DND-41 (cell line): ENCODE results near the gene DKK2.
"Not testable (repeated sequence)": the region's sequence is repeated elsewhere in the genome, so short reads cannot be mapped to it uniquely, and the experiment has no call there.

Experiments
- ATAC-seq: fragments of 200-7000 bp; cut with Tn5 transposase; 3 replicates; pipeline ENCODE4 v1.9.1; 2021; ENCODE audit warnings: low read depth; ENCODE audit not compliant: insufficient read depth
- DNase-seq: peaks from one replicate; pipeline ENCODE4 v3.0.0-alpha.2; 2020
- H2AFZ ChIP-seq: 2 replicates; pipeline ENCODE4 v1.6.0; 2012; ENCODE audit warnings: low read depth, low read length
- H3K27ac ChIP-seq: 2 replicates; pipeline ENCODE4 v1.5.1; 2012; ENCODE audit warnings: low read length, inconsistent platforms
- H3K27me3 ChIP-seq: fragments of 200-600 bp; sonication (generic); 2 replicates; pipeline ENCODE4 v1.6.0; 2012; ENCODE audit warnings: low read length, mild to moderate bottlenecking, inconsistent platforms; ENCODE audit not compliant: insufficient read depth, poor library complexity
- H3K36me3 ChIP-seq: 2 replicates; pipeline ENCODE4 v1.5.1; 2012; ENCODE audit warnings: low read length, inconsistent platforms; ENCODE audit not compliant: insufficient read depth
- H3K4me1 ChIP-seq: 2 replicates; pipeline ENCODE4 v1.5.1; 2012; ENCODE audit warnings: mild to moderate bottlenecking, low read length; ENCODE audit not compliant: insufficient read depth
- H3K4me2 ChIP-seq: 2 replicates; pipeline ENCODE4 v1.6.0; 2012; ENCODE audit warnings: mild to moderate bottlenecking, moderate library complexity, low read length, inconsistent platforms; ENCODE audit not compliant: insufficient read depth
- H3K4me3 ChIP-seq, 2 experiments: fragments of 200-600 bp in 1 of 2; shearing (Covaris generic) in 1 of 2; 2 replicates each; pipeline ENCODE4 v1.5.1; 2012 to 2016; ENCODE audit warnings: inconsistent platforms in 2 of 2, low read length in 2 of 2, mild to moderate bottlenecking in 2 of 2, low read depth in 1 of 2, moderate library complexity in 1 of 2
- H3K79me2 ChIP-seq: 2 replicates; pipeline ENCODE4 v1.6.0; 2012; ENCODE audit warnings: low read length, inconsistent platforms; ENCODE audit not compliant: insufficient read depth
- H3K9ac ChIP-seq: 2 replicates; pipeline ENCODE4 v1.6.0; 2012; ENCODE audit warnings: low read depth, mild to moderate bottlenecking, inconsistent platforms, low read length, moderate library complexity
- H3K9me3 ChIP-seq: 2 replicates; pipeline ENCODE4 v1.5.1; 2012; ENCODE audit warnings: low read length, moderate library complexity, mild to moderate bottlenecking, inconsistent platforms; ENCODE audit not compliant: insufficient read depth, severe bottlenecking
- H4K20me1 ChIP-seq: 2 replicates; pipeline ENCODE4 v1.6.0; 2012; ENCODE audit warnings: low read length; ENCODE audit not compliant: insufficient read depth
- CTCF ChIP-seq: IDR thresholded peaks from 2 replicates; pipeline ENCODE4 v1.5.1; 2012; ENCODE audit warnings: borderline replicate concordance, low read length, moderate library complexity, mild to moderate bottlenecking; ENCODE audit not compliant: poor library complexity, severe bottlenecking; ENCODE audit errors: extremely low read depth
- EZH2 ChIP-seq: IDR thresholded peaks from 3 replicates; pipeline ENCODE4 v1.6.1; 2012; ENCODE audit warnings: borderline replicate concordance, low read depth, mild to moderate bottlenecking, moderate library complexity, low read length, inconsistent platforms; ENCODE audit not compliant: severe bottlenecking

The DKK2 gene

GRCh38 chr4:106930522-106930921, 105.6 kb downstream of the DKK2 start:
- TF ChIP-seq CTCF (no peak), EZH2 (no peak)
- ATAC-seq (no peak), DNase-seq (no peak)
- H3K9ac ChIP-seq, result no peak overlapping the region
- H4K20me1 ChIP-seq, result no peaks in the 10 kb centered on the region
- no peaks in the 10 kb centered on the region for H3K9me3 ChIP-seq
- H2AFZ ChIP-seq, result no peak overlapping the region
- H3K27ac ChIP-seq, result no peak overlapping the region
- no peak overlapping the region for H3K4me3 ChIP-seq
- no peaks in the 10 kb centered on the region for H3K36me3 ChIP-seq
- no peaks in the 10 kb centered on the region for H3K4me1 ChIP-seq
- H3K27me3 ChIP-seq, result no peaks in the 10 kb centered on the region
- H3K4me2 ChIP-seq, result no peak overlapping the region
- no peaks in the 10 kb centered on the region for H3K79me2 ChIP-seq

DNA sequence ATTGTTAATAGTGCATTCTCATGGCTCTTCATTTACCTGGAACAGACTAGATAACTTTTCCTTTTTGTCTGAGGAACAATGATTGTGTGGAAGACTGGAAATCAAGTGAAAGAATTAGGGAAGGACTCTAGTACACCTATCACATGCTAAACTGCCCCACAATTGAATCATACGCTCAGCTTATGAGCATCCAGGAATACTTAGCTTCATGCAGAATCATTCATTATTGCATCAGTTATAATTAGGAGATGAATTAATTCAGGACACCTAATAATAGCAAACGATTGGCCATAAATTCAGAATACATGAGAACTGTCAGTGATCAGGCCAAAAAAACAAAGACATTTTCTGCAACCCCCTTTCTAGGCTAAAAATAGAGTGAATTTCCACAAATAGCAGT, 106.9 kb downstream of the DKK2 start:
- TF ChIP-seq EZH2 (no peak), CTCF (no peak)
- no peaks in the 10 kb centered on the region for H3K36me3 ChIP-seq
- H3K4me3 ChIP-seq, result no peak overlapping the region
- no peak overlapping the region for H3K9ac ChIP-seq
- ATAC-seq (no peak), DNase-seq (no peak)
- no peak overlapping the region for H2AFZ ChIP-seq
- H3K79me2 ChIP-seq, result no peaks in the 10 kb centered on the region
- no peaks in the 10 kb centered on the region for H3K4me1 ChIP-seq
- H3K27me3 ChIP-seq, result no peaks in the 10 kb centered on the region
- H3K9me3 ChIP-seq, result no peaks in the 10 kb centered on the region
- H3K27ac ChIP-seq, result no peak overlapping the region
- no peaks in the 10 kb centered on the region for H4K20me1 ChIP-seq
- H3K4me2 ChIP-seq, result no peak overlapping the region

- no peak overlapping the region for H2AFZ ChIP-seq
- H3K27me3 ChIP-seq, result no peaks in the 10 kb centered on the region
- no peak overlapping the region for H3K4me2 ChIP-seq
- H3K9ac ChIP-seq, result no peak overlapping the region
- H3K4me1 ChIP-seq, result no peaks in the 10 kb centered on the region
- no peak overlapping the region for H3K4me3 ChIP-seq
- H3K27ac ChIP-seq, result no peak overlapping the region
- no peaks in the 10 kb centered on the region for H3K79me2 ChIP-seq
- no peaks in the 10 kb centered on the region for H3K9me3 ChIP-seq
- ATAC-seq (no peak), DNase-seq (no peak)
- no peaks in the 10 kb centered on the region for H3K36me3 ChIP-seq
- TF ChIP-seq EZH2, result no peak
- no peak for TF ChIP-seq CTCF
- H4K20me1 ChIP-seq, result no peaks in the 10 kb centered on the region
Observed at GRCh38 chr4:106914223-106914622, 121.9 kb downstream of the DKK2 start.

DNA sequence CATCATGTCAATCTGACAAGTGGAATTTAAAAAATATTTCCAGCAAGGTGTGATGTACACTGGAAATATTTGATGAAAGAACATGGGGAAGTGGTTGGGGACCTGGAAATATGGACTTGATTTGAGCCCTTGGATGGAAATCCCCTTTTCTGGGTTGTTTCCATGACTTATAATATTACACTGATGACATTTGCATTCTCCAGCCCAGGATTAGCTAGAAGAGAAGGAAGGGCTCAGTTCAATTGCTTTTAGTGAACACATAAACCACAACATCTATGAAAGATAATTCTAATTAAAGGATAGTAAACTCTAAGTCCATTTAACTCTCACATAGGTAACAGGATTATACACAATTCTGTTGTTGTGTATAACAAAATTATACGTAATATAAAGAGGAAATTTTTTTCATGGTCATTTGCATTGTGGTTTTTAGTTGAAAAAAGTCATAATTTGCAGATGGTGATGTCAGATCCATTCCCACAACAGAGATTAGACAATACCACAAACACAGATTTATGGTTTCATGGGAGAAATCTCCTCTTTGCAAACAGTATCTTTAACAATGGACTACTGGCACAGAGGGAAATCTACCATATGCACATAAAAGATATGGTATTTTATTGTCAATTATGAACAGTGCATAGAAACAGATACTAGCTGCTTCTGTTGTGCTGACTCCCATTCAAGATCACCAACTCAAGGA, 126.5 kb downstream of the DKK2 start:
- no peak for TF ChIP-seq CTCF
- no peak for TF ChIP-seq EZH2
- ATAC-seq (no peak), DNase-seq (no peak)
- Histone ChIP-seq H3K9me3 (no peaks in the 10 kb centered on the region), H3K27ac (no peak overlapping the region), H3K4me2 (no peak overlapping the region), H3K27me3 (no peaks in the 10 kb centered on the region), H3K9ac (no peak overlapping the region), H4K20me1 (no peaks in the 10 kb centered on the region), H3K36me3 (no peaks in the 10 kb centered on the region), H3K4me3 (no peak overlapping the region), H3K4me1 (no peaks in the 10 kb centered on the region), H2AFZ (no peak overlapping the region), H3K79me2 (no peaks in the 10 kb centered on the region)

GRCh38 chr4:106908049-106908448, 128.1 kb downstream of the DKK2 start:
- not testable (repeated sequence) for H3K36me3 ChIP-seq, H2AFZ ChIP-seq, ATAC-seq, DNase-seq, H3K27me3 ChIP-seq, H3K4me1 ChIP-seq, H3K9me3 ChIP-seq, H3K79me2 ChIP-seq, H4K20me1 ChIP-seq, H3K4me3 ChIP-seq, H3K9ac ChIP-seq, H3K4me2 ChIP-seq, H3K27ac ChIP-seq
